NCI-H1105 treated with DMSO at 0.1 percent for 48 hours (cell line): ENCODE measurements around the gene ANKRD11.

Source experiments
- DNase-seq: peaks from one replicate; lab custom pipeline; 2025; lab: John Stamatoyannopoulos, UW

Gene ANKRD11

GRCh38 chr16:89380681-89381080 is 109.7 kb downstream of the ANKRD11 start:
- no peak for DNase-seq

- DNase-seq, result no peak
These were observed 111.2 kb downstream of the ANKRD11 start for GRCh38 chr16:89378947-89379771.

- no peak for DNase-seq
These were observed 112.9 kb downstream of the ANKRD11 start for GRCh38 chr16:89377453-89377848.

- no peak for DNase-seq
These were observed 113.4 kb downstream of the ANKRD11 start for GRCh38 chr16:89376812-89377452.

DNA sequence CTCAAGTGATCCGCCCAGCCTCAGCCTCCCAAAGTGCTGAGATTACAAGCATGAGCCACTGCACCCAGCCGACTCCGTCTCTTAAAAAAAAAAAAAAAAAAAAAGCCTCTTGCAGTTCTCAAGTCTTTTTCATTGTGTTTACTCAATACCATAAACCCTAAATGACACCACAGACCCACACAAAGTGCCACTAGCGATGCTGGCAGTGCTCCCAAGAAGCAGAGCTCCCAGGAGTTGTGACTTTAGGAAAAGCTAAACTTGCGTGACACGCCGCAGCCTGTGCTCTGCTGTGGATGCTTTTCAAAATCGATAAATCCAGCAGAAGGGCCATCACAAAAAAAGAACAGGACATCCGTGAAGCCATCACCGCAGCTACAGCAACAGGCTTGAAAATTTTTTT is 114.7 kb downstream of the ANKRD11 start:
- DNase-seq, result no peak

GRCh38 chr16:89375021-89375420 is 115.3 kb downstream of the ANKRD11 start:
- no peak for DNase-seq

- DNase-seq, result no peak
These were observed 115.9 kb downstream of the ANKRD11 start for GRCh38 chr16:89374393-89374960.

DNA sequence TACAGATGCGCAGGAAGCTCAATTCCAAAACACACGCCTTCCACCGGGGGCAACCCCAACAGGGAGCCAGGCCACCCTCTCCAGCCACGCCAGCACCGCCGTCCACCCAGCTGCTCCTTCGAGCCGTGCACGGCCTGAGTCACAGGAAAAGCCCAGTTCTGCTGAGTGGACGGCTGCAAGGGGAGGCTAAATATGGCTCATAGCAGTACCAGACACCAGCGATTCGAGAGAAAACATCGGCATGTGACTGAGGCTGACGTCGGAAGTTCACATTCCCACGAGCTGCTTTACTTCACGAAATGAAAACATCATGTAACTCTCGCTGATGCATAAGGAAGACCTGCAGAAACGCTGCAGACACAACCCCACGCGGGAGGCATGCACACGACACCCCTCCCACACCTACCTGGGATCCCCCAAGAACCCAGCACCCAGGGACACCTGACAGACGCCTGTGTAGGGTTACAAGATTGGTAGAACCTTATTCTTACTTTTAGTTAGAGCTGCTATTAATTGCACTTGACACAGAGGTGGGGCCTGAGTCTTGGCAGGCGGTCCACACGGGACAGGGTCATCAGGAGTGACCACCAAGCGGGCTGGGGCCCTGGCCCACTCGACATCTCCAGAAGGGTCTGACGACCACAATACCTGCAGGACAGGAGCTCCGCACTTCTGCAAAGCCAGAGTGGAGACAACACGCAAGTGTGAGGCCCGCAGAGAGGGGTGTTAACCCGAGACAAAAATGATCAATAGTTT is 116.8 kb downstream of the ANKRD11 start:
- no peak for DNase-seq

DNA sequence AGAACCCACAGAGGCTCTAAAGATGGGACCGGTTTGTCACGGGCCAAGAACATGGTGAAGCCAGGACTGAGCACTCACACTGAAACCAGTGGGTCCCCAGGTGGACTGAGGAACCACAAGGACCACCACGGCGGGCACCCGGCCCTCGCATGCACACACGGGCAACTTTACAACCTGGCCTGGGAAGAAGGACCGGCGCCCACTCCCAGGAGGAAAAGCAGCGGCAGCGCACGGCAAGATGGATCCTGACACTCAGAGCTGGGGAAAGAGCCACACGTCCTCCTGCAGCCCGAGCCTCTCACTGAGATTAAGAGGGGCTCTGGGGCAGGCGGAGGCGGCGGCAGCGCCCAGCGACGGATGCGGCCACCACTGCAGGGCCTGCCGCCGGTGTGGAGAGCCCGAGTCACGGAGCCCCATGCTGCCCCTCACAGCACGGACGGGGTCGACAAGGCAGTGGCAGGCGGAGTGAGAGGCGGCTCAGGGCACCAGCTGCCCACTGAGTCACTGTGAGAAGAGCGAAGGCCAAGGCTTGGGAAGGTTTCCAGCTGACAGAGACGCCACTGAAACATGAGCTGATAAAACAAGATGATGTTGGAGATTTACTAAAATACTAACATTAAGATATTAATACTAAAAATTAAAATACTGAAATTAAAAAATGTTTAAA is 118.3 kb downstream of the ANKRD11 start:
- DNase-seq, result no peak

DNA sequence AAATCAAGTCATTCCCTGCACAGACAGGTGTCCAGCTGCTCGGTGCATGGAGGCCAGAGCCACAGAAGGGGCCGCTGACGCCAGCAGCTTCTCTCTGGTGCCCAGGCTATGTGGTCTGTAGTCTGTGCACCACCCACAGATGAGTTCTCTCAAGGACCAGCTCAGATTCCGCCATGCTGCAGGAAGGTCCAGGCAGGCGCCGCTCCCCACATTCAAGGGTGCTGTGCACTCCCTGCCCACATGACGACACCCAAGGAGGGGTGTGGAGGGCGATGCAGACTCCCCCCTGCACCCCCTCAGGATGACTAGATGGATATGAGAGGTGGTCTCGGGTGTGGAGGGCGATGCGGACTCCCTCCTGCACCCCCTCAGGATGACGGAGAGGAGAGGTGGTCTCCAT is 119.0 kb downstream of the ANKRD11 start:
- no peak for DNase-seq

- no peak for DNase-seq
These were observed 119.8 kb downstream of the ANKRD11 start for GRCh38 chr16:89370601-89371000.

GRCh38 chr16:89370081-89370511 is 120.3 kb downstream of the ANKRD11 start:
- DNase-seq, result no peak

DNA sequence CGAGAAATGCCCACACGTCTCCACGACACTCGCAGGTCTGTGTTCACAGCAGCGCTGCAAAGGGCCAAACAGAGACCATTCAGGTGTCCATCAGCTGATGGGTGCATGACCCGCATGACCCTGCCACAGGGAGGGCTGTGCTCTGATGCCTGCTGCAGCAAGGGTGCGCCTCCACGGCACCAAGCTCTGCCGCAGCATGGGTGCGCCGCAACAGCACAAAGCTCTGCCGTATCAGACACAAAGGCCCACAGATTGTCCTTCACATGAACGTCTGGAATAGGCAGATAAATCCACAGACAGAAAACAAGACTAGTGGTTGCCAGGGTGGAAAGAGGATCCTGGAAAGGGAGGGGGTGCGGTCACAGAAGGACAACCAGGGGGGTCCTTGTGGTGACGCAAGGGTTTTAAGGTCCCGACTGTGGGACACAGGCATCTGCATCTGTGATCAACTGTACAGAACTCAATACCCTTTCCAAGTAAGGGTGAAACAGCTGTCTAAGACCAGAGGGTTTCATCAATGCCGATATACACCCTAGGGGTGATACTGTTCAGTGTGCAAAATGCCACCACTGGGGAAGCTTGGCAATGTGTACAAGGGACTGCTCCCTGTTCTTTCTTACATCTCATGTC is 121.0 kb downstream of the ANKRD11 start:
- DNase-seq, result no peak

DNA sequence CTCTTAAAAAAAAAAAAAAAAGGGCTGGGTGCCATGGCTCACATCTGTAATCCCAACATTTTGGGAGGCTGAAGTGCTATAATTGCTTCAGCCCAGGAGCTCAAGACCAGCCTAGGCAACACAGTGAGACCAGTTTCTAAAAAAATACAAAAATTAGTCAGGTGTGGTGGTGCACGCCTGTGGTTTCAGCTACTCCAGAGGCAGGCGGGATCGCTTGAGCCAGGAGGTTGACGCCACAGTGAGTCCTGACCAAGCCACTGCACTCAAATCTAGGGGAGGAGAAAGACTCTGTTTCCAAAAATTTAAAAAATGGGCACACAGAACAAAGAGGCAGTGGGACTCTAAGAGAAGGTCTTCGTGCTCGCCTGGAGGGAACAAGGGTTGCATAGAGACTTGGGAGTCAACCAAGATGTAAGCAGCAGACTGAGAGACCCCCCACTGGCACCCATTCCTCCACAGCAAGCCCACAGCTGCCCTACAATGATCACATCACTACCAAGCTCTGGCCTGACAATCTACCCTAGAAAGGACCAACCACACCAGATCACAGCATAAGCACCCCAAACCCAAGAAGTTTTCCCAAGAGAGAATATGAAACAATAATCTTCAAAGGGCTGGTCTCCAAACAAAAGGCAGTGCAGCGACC is 121.6 kb downstream of the ANKRD11 start:
- no peak for DNase-seq

GRCh38 chr16:89367538-89367915 is 122.8 kb downstream of the ANKRD11 start:
- no peak for DNase-seq

DNA sequence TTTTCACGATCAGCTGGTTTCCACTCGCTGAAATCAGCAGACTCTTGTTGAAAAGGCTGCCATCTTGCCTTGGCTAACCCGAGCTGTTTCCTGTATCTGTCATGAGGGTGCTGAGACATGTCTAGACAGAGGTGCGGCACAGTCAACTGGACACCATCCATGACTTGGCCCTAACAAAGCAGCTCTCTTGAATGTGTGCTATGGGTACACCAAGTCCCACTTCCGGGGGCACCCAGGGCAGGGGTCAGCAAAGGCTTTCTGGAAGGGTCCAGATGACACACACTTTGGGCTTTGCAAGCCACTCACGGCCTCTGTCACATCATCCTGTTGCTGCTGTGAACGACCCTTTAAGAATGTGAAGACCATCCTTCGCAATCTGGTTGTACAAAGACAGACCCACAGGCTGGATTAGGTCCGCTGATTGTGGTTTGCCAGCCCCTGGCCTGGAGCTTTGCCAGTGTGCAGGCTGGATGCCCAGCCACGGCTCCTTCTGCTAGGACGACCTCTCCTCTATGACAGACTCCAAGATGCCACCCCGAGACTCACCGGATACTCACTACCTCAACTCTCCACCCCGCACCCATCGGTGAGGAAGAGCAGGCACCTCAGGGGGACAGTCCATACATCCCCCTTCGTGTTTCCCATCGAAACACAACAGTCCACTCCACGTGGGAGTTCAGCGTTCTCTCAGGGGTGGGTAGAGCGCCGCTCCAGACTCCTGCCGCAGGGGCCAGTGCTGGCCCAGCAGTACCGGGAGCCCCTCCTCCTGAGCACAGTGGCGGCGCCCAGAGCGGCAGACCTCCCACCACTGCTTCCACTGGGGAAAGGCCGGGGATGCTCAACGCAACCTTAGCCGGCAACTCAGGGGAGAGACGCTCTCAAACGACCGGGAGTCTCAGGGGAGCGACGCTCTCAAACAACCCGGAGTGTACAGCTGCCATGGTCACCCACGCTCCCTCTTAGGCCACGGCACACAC is 123.5 kb downstream of the ANKRD11 start:
- DNase-seq, result no peak

DNA sequence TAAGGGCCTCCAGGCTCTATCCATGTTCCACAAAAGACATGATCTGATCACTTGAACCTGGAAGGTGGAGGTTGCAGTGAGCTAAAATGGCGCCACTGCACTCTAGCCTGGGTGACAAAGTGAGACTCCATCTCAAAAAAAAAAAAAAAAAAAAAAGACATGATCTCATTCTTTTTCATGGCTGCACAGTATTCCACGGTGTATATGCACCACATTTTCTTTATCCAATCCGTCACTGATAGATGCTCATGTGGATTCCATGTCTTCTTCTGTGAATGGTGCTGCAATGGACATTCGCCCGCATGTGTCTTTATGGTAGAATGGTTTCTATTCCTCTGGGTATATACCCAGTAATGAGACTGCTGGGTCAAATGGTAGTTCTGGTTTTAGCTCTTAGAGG is 124.4 kb downstream of the ANKRD11 start:
- no peak for DNase-seq

DNA sequence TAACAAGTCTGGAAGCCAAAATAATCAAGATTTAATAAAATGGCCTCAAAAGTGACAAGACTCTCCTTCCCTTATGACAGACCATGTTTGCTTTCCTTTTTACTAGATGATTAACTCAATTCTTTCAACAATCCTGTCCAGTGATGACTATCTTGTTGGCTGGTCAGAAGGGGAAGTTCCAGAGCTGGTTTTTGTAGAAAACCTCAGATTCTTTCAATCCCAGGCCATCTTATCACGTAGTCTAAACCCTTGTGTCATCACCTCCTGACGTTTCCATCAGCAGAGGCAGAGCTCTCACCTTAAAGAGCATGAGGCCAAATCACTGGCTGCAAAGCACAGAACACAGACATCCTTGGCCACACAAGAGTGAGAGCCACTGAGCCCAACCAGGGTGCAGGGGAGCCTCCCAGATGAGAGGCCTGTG is 125.3 kb downstream of the ANKRD11 start:
- DNase-seq, result no peak

GRCh38 chr16:89364606-89365005 is 125.8 kb downstream of the ANKRD11 start:
- DNase-seq, result no peak
